SK-N-MC (cell line): Measurements from ENCODE around the gene FBLN7.

Experiments
- EZH2 ChIP-seq: fragments of 200-600 bp; sonication (generic); IDR thresholded peaks from one replicate; pipeline ENCODE4 v1.6.1; 2017; ENCODE audit warnings: antibody characterized with exemption
- FOXP2 ChIP-seq: optimal IDR thresholded peaks from 2 replicates; pipeline ENCODE3; 2011; ENCODE audit warnings: mild to moderate bottlenecking, moderate library complexity; ENCODE audit not compliant: insufficient read depth; ENCODE audit errors: extremely low read length, control extremely low read depth
- POLR2AphosphoS5 ChIP-seq: IDR thresholded peaks from 2 replicates; pipeline ENCODE4 v1.6.1; 2012; ENCODE audit warnings: mild to moderate bottlenecking, low read depth, low read length, borderline replicate concordance

DNA sequence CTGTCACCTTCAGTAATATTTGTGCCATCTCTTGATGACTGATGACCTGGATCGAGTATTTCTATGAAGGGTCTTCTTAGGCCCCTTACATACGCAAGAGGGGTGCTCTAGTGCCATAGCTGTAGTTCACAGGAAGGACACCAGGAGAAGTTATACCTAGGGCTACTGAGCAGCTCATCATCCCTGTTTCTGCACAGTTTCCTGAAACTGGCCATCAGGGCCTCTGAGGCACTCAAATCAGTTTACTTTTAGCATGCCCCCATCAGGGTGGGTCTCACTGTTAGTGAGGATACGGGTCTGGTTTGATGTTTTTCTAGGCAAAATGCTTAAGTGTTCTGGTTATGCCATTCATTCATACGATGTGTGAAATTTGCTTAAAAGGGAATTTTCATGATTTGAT is 20.0 kb upstream of the FBLN7 start:
- TF ChIP-seq EZH2 (no peak), POLR2AphosphoS5 (no peak), FOXP2 (no peak)
